Esophagus muscularis mucosa (tissue), 4 donors: ENCODE data around the gene ASTN2. TPM values are rescaled to one million over a fixed set of nuclear protein-coding genes. Genes with fewer than 3 reads are reported as not detected.

ENCODE experiments used
- DNase-seq: peaks from one replicate; pipeline ENCODE4 v3.0.0-alpha.2; 2017; ENCODE audit errors: extremely low spot score
- H3K27ac ChIP-seq, 4 donors: fragments of 200-600 bp; sonication (generic); replicated peaks in 1 of 4; 1 replicate in 3 of 4; 2 replicates in 1 of 4; pipeline ENCODE4 v1.5.1; 2016 to 2019; ENCODE audit warnings: mild to moderate bottlenecking in 1 of 4
- H3K27me3 ChIP-seq, 4 donors: fragments of 200-600 bp; sonication (generic); one replicate each; pipeline versions ENCODE4 v1.5.1 to v1.6.0; 2016 to 2019
- H3K36me3 ChIP-seq, 4 donors: fragments of 200-600 bp; sonication (generic); one replicate each; pipeline ENCODE4 v1.5.1; 2016 to 2019
- H3K4me1 ChIP-seq, 4 donors: fragments of 200-600 bp; sonication (generic); one replicate each; pipeline ENCODE4 v1.5.1; 2016 to 2019
- H3K4me3 ChIP-seq, 4 donors: fragments of 200-600 bp; sonication (generic); 1 replicate in 2 of 4; 2 replicates in 2 of 4; pipeline ENCODE4 v1.5.1; 2016 to 2019; ENCODE audit warnings: mild to moderate bottlenecking in 4 of 4, moderate library complexity in 1 of 4
- H3K9me3 ChIP-seq, 4 donors: fragments of 200-600 bp; sonication (generic); 1 replicate in 3 of 4; 2 replicates in 1 of 4; pipeline ENCODE4 v1.5.1; 2016 to 2019
- EP300 ChIP-seq: sonication (generic); formaldehyde crosslinking; IDR thresholded peaks from one replicate; pipeline ENCODE4 v1.6.1; 2017; ENCODE audit warnings: antibody characterized with exemption
- POLR2A ChIP-seq: fragments of 450-650 bp; IDR thresholded peaks from one replicate; pipeline ENCODE4 v1.6.1; 2017; ENCODE audit warnings: antibody characterized with exemption, moderate library complexity, mild to moderate bottlenecking, low read depth
- POLR2AphosphoS5 ChIP-seq, 2 donors: sonication (generic); formaldehyde crosslinking; IDR thresholded peaks; one replicate each; pipeline ENCODE4 v1.6.1; 2017; ENCODE audit warnings: antibody characterized with exemption in 2 of 2
- WGBS: methylation state at CpG from one replicate; pipeline ENCODE4 v1.1.5; 2018; 5-methylcytosine and 5-hydroxymethylcytosine counted together
- intact Hi-C: fragments of 100-400 bp; cut with DNase I; formaldehyde crosslinking; loops from one replicate; pipeline ENCODE4 v1.15.1; 2023
- total RNA-seq, 4 donors: library from RNA; depleted of rRNA; stranded (reverse); fragments of >200 nt; gene quantifications; one replicate each; pipeline versions ENCODE4 v1.1.0 to v1.2.1, GENCODE V29; 2016
- TF ChIP-seq, protein P1 (sequence below), 3 experiments: fragments of 200-600 bp in 2 of 3; fragments of 450-650 bp in 1 of 3; sonication (generic) in 2 of 3; IDR thresholded peaks; one replicate each; pipeline ENCODE4 v1.5.1; 2017 to 2019; ENCODE audit warnings: antibody characterized with exemption in 3 of 3, mild to moderate bottlenecking in 2 of 3, moderate library complexity in 1 of 3

Gene ASTN2
- total RNA-seq, 4 donors from 2014 or later, result 4.2 to 6.9 (median 5.5) TPM

GRCh38 chr9:116942593-116943061 is 472.2 kb downstream of the ASTN2 start:
- intact Hi-C loops, result no loop called here
- Histone ChIP-seq H3K4me3 (no peak overlapping the region), H3K36me3 (no peaks in the 10 kb centered on the region), H3K4me1 (no peaks in the 10 kb centered on the region), H3K27ac (no peak overlapping the region), H3K9me3 (no peaks in the 10 kb centered on the region), H3K27me3 (no peaks in the 10 kb centered on the region)
- 96% methylated on average over 3 of the region's 3 CpGs for WGBS
- TF ChIP-seq POLR2AphosphoS5 (IDR thresholded peaks at IDR 0.05), result no peak
- TF ChIP-seq, protein P1, sequence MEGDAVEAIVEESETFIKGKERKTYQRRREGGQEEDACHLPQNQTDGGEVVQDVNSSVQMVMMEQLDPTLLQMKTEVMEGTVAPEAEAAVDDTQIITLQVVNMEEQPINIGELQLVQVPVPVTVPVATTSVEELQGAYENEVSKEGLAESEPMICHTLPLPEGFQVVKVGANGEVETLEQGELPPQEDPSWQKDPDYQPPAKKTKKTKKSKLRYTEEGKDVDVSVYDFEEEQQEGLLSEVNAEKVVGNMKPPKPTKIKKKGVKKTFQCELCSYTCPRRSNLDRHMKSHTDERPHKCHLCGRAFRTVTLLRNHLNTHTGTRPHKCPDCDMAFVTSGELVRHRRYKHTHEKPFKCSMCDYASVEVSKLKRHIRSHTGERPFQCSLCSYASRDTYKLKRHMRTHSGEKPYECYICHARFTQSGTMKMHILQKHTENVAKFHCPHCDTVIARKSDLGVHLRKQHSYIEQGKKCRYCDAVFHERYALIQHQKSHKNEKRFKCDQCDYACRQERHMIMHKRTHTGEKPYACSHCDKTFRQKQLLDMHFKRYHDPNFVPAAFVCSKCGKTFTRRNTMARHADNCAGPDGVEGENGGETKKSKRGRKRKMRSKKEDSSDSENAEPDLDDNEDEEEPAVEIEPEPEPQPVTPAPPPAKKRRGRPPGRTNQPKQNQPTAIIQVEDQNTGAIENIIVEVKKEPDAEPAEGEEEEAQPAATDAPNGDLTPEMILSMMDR (IDR thresholded peaks at IDR 0.05), result no peak
- no peak for TF ChIP-seq EP300
- no peak for TF ChIP-seq POLR2A
- no peak for DNase-seq

DNA sequence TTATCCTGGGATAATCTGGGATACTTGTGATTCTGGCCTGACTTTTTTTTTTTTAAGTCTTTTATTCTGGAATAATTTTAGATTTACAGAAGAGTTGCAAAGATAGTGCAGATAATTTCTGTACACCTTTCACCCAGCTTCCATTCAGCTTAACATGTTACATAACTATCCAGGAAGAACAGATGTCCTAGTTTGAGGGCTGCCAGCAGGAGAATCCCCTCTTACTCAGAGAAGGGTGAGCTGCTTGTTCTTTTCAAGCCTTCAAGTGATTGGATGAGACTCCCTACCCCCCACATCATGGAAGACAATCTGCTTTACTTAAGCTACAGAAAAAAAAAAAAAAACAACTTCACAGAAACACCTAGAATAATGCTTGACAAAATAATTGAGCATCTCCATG is 473.6 kb downstream of the ASTN2 start:
- intact Hi-C loops, result no loop called here
- TF ChIP-seq POLR2AphosphoS5 (IDR thresholded peaks at IDR 0.05), result no peak
- no peak for TF ChIP-seq POLR2A
- no peak for TF ChIP-seq EP300
- TF ChIP-seq, protein P1 (IDR thresholded peaks at IDR 0.05), result no peak
- no peaks in the 10 kb centered on the region for H3K9me3 ChIP-seq
- H3K4me1 ChIP-seq, result no peaks in the 10 kb centered on the region
- no peak overlapping the region for H3K4me3 ChIP-seq
- H3K27ac ChIP-seq, result no peak overlapping the region
- DNase-seq, result no peak
- H3K36me3 ChIP-seq, result no peaks in the 10 kb centered on the region
- H3K27me3 ChIP-seq, result no peaks in the 10 kb centered on the region

DNA sequence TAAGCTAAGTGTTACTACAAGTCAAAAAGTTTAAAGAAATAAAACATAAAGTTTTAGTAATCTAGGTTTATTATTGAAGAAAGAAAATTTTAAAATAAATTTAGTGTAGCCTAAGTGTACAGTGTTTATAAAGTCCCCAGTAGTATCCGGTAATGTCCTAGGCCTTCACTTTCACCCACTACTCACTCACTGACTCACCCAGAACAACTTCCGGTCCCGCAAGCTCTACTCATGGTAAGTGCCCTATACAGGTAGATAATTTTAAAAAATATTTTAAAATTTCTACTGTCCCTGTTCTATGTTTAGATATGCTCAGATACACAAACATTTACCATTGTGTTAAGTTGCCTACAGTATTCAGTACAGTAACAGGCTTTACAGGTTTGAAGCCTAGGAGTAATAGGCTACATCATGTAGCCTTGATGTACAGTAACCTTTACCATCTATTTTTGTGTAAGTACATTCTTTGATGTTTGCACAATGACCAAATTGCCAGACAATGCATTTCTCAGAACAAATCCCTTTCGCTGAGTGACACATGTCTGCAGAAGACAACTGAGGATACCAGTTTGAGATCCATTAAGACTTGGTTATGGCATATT is 474.1 kb downstream of the ASTN2 start:
- no peaks in the 10 kb centered on the region for H3K4me1 ChIP-seq
- H3K27me3 ChIP-seq, result no peaks in the 10 kb centered on the region
- no peak overlapping the region for H3K4me3 ChIP-seq
- H3K9me3 ChIP-seq, result no peaks in the 10 kb centered on the region
- intact Hi-C loops, result no loop called here
- TF ChIP-seq EP300 (no peak), POLR2AphosphoS5 (IDR thresholded peaks at IDR 0.05) (no peak), POLR2A (no peak)
- TF ChIP-seq, protein P1 (IDR thresholded peaks at IDR 0.05), result no peak
- WGBS, result 92% methylated on average over 4 of the region's 4 CpGs
- no peaks in the 10 kb centered on the region for H3K36me3 ChIP-seq
- no peak for DNase-seq
- H3K27ac ChIP-seq, result no peak overlapping the region

DNA sequence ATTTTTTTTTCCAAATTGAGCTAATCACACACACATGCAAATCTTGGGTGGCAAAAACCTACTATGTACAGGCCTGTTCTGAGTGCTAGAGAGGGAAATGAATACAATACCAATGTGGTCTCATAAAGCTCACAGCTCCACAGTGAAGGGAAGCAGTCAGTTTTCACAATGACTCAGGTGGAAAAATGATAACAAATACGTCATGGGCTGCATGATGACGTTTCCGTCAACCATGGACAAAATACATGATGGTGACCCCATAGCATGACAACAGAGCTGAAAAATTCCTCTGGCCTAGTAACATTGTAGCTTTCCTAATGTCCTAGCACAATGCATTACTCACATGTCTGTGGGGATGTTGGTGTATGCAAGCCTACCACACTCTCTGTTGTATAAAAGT is 475.2 kb downstream of the ASTN2 start:
- intact Hi-C loops, result no loop called here
- Histone ChIP-seq H3K27me3 (no peaks in the 10 kb centered on the region), H3K4me3 (no peak overlapping the region), H3K9me3 (no peaks in the 10 kb centered on the region), H3K27ac (no peak overlapping the region), H3K4me1 (no peaks in the 10 kb centered on the region), H3K36me3 (no peaks in the 10 kb centered on the region)
- TF ChIP-seq POLR2AphosphoS5 (IDR thresholded peaks at IDR 0.05), result no peak
- no peak for TF ChIP-seq POLR2A
- TF ChIP-seq EP300, result no peak
- TF ChIP-seq, protein P1 (IDR thresholded peaks at IDR 0.05), result no peak
- no peak for DNase-seq
- WGBS, result 85% methylated on average over 3 of the region's 3 CpGs

DNA sequence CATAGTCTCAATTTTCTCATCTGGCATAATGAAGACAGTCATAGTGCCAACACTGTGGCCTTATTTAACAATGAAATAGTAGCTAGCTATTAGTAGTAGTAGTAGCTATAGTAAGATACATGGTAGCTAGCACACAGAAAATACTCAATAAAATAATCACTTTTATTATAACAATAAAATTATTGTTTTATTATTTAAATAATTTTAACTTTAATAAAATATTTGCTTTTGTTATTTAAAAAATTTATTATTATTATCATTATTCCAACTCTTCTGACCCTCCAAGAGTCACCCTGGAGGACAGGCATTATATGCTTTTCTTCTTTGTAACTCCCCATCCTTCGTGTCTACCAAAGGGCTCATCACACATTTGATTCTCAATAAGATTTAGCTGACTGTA is 475.7 kb downstream of the ASTN2 start:
- Histone ChIP-seq H3K27ac (no peak overlapping the region), H3K9me3 (no peaks in the 10 kb centered on the region), H3K27me3 (no peaks in the 10 kb centered on the region), H3K36me3 (no peaks in the 10 kb centered on the region), H3K4me1 (no peaks in the 10 kb centered on the region), H3K4me3 (no peak overlapping the region)
- TF ChIP-seq, protein P1 (IDR thresholded peaks at IDR 0.05), result no peak
- intact Hi-C loops, result no loop called here
- DNase-seq, result no peak
- WGBS, result 78% methylated on average over 1 of the region's 1 CpG
